H7 (cell line): Measurements from ENCODE around the gene GNAI3. TPM values are rescaled to one million over a fixed set of nuclear protein-coding genes. Genes with fewer than 3 reads are reported as not detected.

ENCODE experiments used
- DNase-seq: peaks from one replicate; pipeline ENCODE4 v3.0.0; 2012
- H3K27me3 ChIP-seq: 2 replicates; pipeline ENCODE4 v1.6.0; 2011; ENCODE audit warnings: mild to moderate bottlenecking, low read length; ENCODE audit not compliant: control insufficient read depth, insufficient read depth
- H3K36me3 ChIP-seq: replicated peaks from 2 replicates; pipeline ENCODE4 v1.5.1; 2011; ENCODE audit warnings: low read length; ENCODE audit not compliant: control insufficient read depth, insufficient read depth
- H3K4me3 ChIP-seq: 2 replicates; pipeline ENCODE4 v1.5.1; 2011; ENCODE audit warnings: low read depth, mild to moderate bottlenecking, control low read depth, low read length, moderate library complexity; ENCODE audit not compliant: insufficient read depth
- total RNA-seq: library from RNA; depleted of rRNA; stranded (reverse); fragments of >200 nt; shearing (Covaris generic); gene quantifications from 2 replicates; pipeline ENCODE4 v1.2.3, GENCODE V29; 2014

Gene GNAI3
- total RNA-seq, 1 experiment from 2014 or later, result 13.3 TPM

- no peaks in the 10 kb centered on the region for H3K36me3 ChIP-seq
- H3K27me3 ChIP-seq, result no peaks in the 10 kb centered on the region; the same call in 1 of the 2 replicates
- peak overlapping the region; percentile 98 for H3K4me3 ChIP-seq
- peak; percentile 30 for DNase-seq
Observed at GRCh38 chr1:109547463-109548320, 723 bp upstream of the GNAI3 start.

GRCh38 chr1:109556563-109556962, 8.1 kb downstream of the GNAI3 start:
- DNase-seq, result no peak
- Histone ChIP-seq H3K27me3 (no peaks in the 10 kb centered on the region), H3K36me3 (no peaks in the 10 kb centered on the region), H3K4me3 (no peak overlapping the region)

GRCh38 chr1:109557520-109557919, 9.1 kb downstream of the GNAI3 start:
- Histone ChIP-seq H3K27me3 (no peaks in the 10 kb centered on the region), H3K36me3 (no peaks in the 10 kb centered on the region), H3K4me3 (no peak overlapping the region)
- no peak for DNase-seq

GRCh38 chr1:109559995-109560394, 11.6 kb downstream of the GNAI3 start:
- Histone ChIP-seq H3K27me3 (no peaks in the 10 kb centered on the region), H3K36me3 (no peaks in the 10 kb centered on the region), H3K4me3 (no peak overlapping the region)
- DNase-seq, result no peak

- Histone ChIP-seq H3K27me3 (no peaks in the 10 kb centered on the region), H3K4me3 (no peak overlapping the region), H3K36me3 (no peaks in the 10 kb centered on the region)
- no peak for DNase-seq
Observed at GRCh38 chr1:109564194-109564878, 15.9 kb downstream of the GNAI3 start.

- no peak for DNase-seq
- Histone ChIP-seq H3K4me3 (no peak overlapping the region), H3K36me3 (no peaks in the 10 kb centered on the region), H3K27me3 (no peaks in the 10 kb centered on the region)
Observed at GRCh38 chr1:109565241-109565640, 16.8 kb downstream of the GNAI3 start.

- no peak for DNase-seq
- Histone ChIP-seq H3K27me3 (no peaks in the 10 kb centered on the region), H3K36me3 (no peaks in the 10 kb centered on the region), H3K4me3 (no peak overlapping the region)
Observed at GRCh38 chr1:109566982-109567381, 18.6 kb downstream of the GNAI3 start.

- H3K27me3 ChIP-seq, result no peaks in the 10 kb centered on the region
- no peak for DNase-seq
- no peak overlapping the region for H3K4me3 ChIP-seq
- no peaks in the 10 kb centered on the region for H3K36me3 ChIP-seq
Observed at GRCh38 chr1:109567877-109568672, 19.7 kb downstream of the GNAI3 start.

- Histone ChIP-seq H3K36me3 (no peaks in the 10 kb centered on the region), H3K27me3 (no peaks in the 10 kb centered on the region), H3K4me3 (no peak overlapping the region)
- DNase-seq, result no peak
Observed at GRCh38 chr1:109569323-109569722, 20.9 kb downstream of the GNAI3 start.

GRCh38 chr1:109570414-109570813, 22.0 kb downstream of the GNAI3 start:
- DNase-seq, result no peak

GRCh38 chr1:109573785-109574184, 25.4 kb downstream of the GNAI3 start:
- Histone ChIP-seq H3K36me3 (no peaks in the 10 kb centered on the region), H3K27me3 (no peaks in the 10 kb centered on the region), H3K4me3 (no peak overlapping the region)
- no peak for DNase-seq

More at GRCh38 chr1:109570414-109570813, 22.0 kb downstream of the GNAI3 start:
- Histone ChIP-seq H3K27me3 (no peaks in the 10 kb centered on the region), H3K4me3 (no peak overlapping the region), H3K36me3 (no peaks in the 10 kb centered on the region)

GRCh38 chr1:109578947-109579443, 30.6 kb downstream of the GNAI3 start:
- H3K36me3 ChIP-seq, result peaks cover 7% of the 10 kb centered on the region
- H3K27me3 ChIP-seq, result no peaks in the 10 kb centered on the region
- no peak overlapping the region for H3K4me3 ChIP-seq
- no peak for DNase-seq

- Histone ChIP-seq H3K27me3 (no peaks in the 10 kb centered on the region), H3K4me3 (no peak overlapping the region), H3K36me3 (peaks cover 7% of the 10 kb centered on the region)
- DNase-seq, result no peak
Observed at GRCh38 chr1:109579491-109579890, 31.1 kb downstream of the GNAI3 start.

- no peaks in the 10 kb centered on the region for H3K27me3 ChIP-seq
- DNase-seq, result no peak
- H3K36me3 ChIP-seq, result peaks cover 15% of the 10 kb centered on the region
- H3K4me3 ChIP-seq, result no peak overlapping the region
Observed at GRCh38 chr1:109582021-109582420, 33.6 kb downstream of the GNAI3 start.
